HCT116 (cell line): ENCODE data around the gene ORC5. TPM values are rescaled to one million over a fixed set of nuclear protein-coding genes. Genes with fewer than 3 reads are reported as not detected.

Source experiments
- ATAC-seq: fragments of 200-7000 bp; cut with Tn5 transposase; 2 replicates; pipeline ENCODE4 v1.9.1; 2020; ENCODE audit warnings: mild to moderate bottlenecking, moderate library complexity
- BruUV-seq: library from RNA; stranded (reverse); fragments of 400-500 nt; replicated peaks from 2 replicates; lab custom pipeline; 2021; lab: Mats Ljungman, UMichigan
- CTCF ChIA-PET: fragments of 300-600 bp; sonication (Branson Sonifier 250); formaldehyde crosslinking; loops from one replicate; lab custom pipeline; 2021; ENCODE audit warnings: antibody characterized with exemption; lab: Charles Lee
- POLR2A ChIA-PET: fragments of 300-600, 350-600 bp; sonication (Branson Sonifier 250); formaldehyde crosslinking; loops from one replicate; lab custom pipeline; 2021; ENCODE audit warnings: antibody characterized with exemption; lab: Charles Lee
- RAD21 ChIA-PET, 2 experiments: fragments of 300-600 bp; sonication (Branson Sonifier 250); formaldehyde crosslinking; loops; one replicate each; lab custom pipeline; 2023; ENCODE audit warnings: low total read pairs in 2 of 2; ENCODE audit not compliant: uncharacterized antibody in 2 of 2, unreplicated experiment in 2 of 2, low non-redundant PET in 1 of 2; lab: Charles Lee
- DNase-seq: peaks from one replicate; pipeline ENCODE4 v3.0.0-alpha.2; 2010; ENCODE audit warnings: low read depth, low spot score
- H2AFZ ChIP-seq: fragments of 200-600 bp; shearing (Covaris generic), sonication (generic); 2 replicates; pipeline ENCODE4 v1.6.1; 2017; ENCODE audit warnings: low read depth, mixed run types, mixed read lengths, antibody characterized with exemption, low read length; ENCODE audit not compliant: poor library complexity, severe bottlenecking
- H3K27ac ChIP-seq: 2 replicates; pipeline ENCODE4 v1.5.1; 2012; ENCODE audit warnings: low read depth, low read length
- H3K27me3 ChIP-seq: fragments of 200-600 bp; sonication (generic); 2 replicates; pipeline ENCODE4 v1.6.1; 2016; ENCODE audit warnings: mixed run types, low read length, mixed read lengths; ENCODE audit not compliant: insufficient read depth
- H3K36me3 ChIP-seq, 2 experiments: fragments of 200-500 bp in 1 of 2; fragments of 200-600 bp in 1 of 2; sonication (Bioruptor generic) in 1 of 2; sonication (generic) in 1 of 2; 2 replicates each; pipeline versions ENCODE4 v1.5.1 to v1.6.1; 2014 to 2016; ENCODE audit warnings: low read length in 2 of 2, inconsistent platforms in 1 of 2, mixed read lengths in 1 of 2, mixed run types in 1 of 2; ENCODE audit not compliant: insufficient read depth in 2 of 2, control insufficient read depth in 1 of 2
- H3K4me1 ChIP-seq, 2 experiments: fragments of 200-600 bp in 1 of 2; sonication (generic) in 1 of 2; 2 replicates each; pipeline versions ENCODE4 v1.5.1 to v1.6.1; 2012 to 2017; ENCODE audit warnings: low read length in 2 of 2, inconsistent platforms in 1 of 2, mild to moderate bottlenecking in 1 of 2, mixed read lengths in 1 of 2, mixed run types in 1 of 2, moderate library complexity in 1 of 2; ENCODE audit not compliant: insufficient read depth in 2 of 2, control insufficient read depth in 1 of 2
- H3K4me2 ChIP-seq: fragments of 200-600 bp; sonication (generic); 2 replicates; pipeline ENCODE4 v1.6.1; 2017; ENCODE audit warnings: mixed run types, low read length, mixed read lengths
- H3K4me3 ChIP-seq, 2 experiments: fragments of 200-600 bp in 1 of 2; sonication (generic) in 1 of 2; replicated peaks in 1 of 2; 2 replicates each; pipeline ENCODE4 v1.5.1; 2011 to 2016; ENCODE audit warnings: low read length in 2 of 2, control low read depth in 1 of 2, low read depth in 1 of 2, mild to moderate bottlenecking in 1 of 2, mixed read lengths in 1 of 2, mixed run types in 1 of 2
- H3K79me2 ChIP-seq: fragments of 200-600 bp; sonication (generic); 2 replicates; pipeline ENCODE4 v1.6.1; 2017; ENCODE audit warnings: mild to moderate bottlenecking, mixed run types, low read length, moderate library complexity, mixed read lengths; ENCODE audit not compliant: insufficient read depth
- H3K9ac ChIP-seq: fragments of 200-600 bp; sonication (generic); 2 replicates; pipeline ENCODE4 v1.6.1; 2016; ENCODE audit warnings: low read length, mixed read lengths
- H3K9me2 ChIP-seq: fragments of 200-600 bp; sonication (generic), shearing (Covaris generic); 2 replicates; pipeline ENCODE4 v1.6.1; 2017; ENCODE audit warnings: mixed run types, mild to moderate bottlenecking, moderate library complexity; ENCODE audit not compliant: insufficient read depth
- H3K9me3 ChIP-seq, 2 experiments: fragments of 200-500 bp in 1 of 2; fragments of 200-600 bp in 1 of 2; sonication (Bioruptor generic) in 1 of 2; sonication (generic) in 1 of 2; 2 replicates each; pipeline ENCODE4 v1.6.1; 2014 to 2017; ENCODE audit warnings: low read length in 2 of 2, mixed read lengths in 2 of 2, inconsistent platforms in 1 of 2, low read depth in 1 of 2, mild to moderate bottlenecking in 1 of 2, mixed run types in 1 of 2, moderate library complexity in 1 of 2; ENCODE audit not compliant: control insufficient read depth in 1 of 2, insufficient read depth in 1 of 2
- H4K20me1 ChIP-seq: fragments of 200-600 bp; sonication (generic), shearing (Covaris generic); 2 replicates; pipeline ENCODE4 v1.6.1; 2017; ENCODE audit warnings: mixed run types, mild to moderate bottlenecking, moderate library complexity; ENCODE audit not compliant: insufficient read depth
- ELF1 ChIP-seq: IDR thresholded peaks from 2 replicates; pipeline ENCODE4 v1.6.1; 2012; ENCODE audit warnings: low read depth, borderline replicate concordance
- EZH2 ChIP-seq: fragments of 200-600 bp; sonication (generic); IDR thresholded peaks from 2 replicates; pipeline ENCODE4 v1.6.1; 2017; ENCODE audit warnings: antibody characterized with exemption, mixed run types
- EZH2phosphoT487 ChIP-seq: fragments of 200-600 bp; IDR thresholded peaks from 2 replicates; pipeline ENCODE4 v1.6.1; 2018; ENCODE audit warnings: antibody characterized with exemption, borderline replicate concordance
- FOSL1 ChIP-seq: IDR thresholded peaks from 2 replicates; pipeline ENCODE4 v1.6.1; 2012; ENCODE audit warnings: low read depth
- JUND ChIP-seq: IDR thresholded peaks from 2 replicates; pipeline ENCODE4 v1.6.1; 2012
- POLR2AphosphoS5 ChIP-seq: IDR thresholded peaks from 2 replicates; pipeline ENCODE4 v1.6.1; 2011; ENCODE audit warnings: mild to moderate bottlenecking, low read depth, low read length, moderate library complexity
- RAD21 ChIP-seq: IDR thresholded peaks from 2 replicates; pipeline ENCODE4 v1.6.1; 2012; ENCODE audit warnings: low read depth, mild to moderate bottlenecking
- SIN3A ChIP-seq: IDR thresholded peaks from 2 replicates; pipeline ENCODE4 v1.6.1; 2012; ENCODE audit warnings: low read depth
- SP1 ChIP-seq: IDR thresholded peaks from 2 replicates; pipeline ENCODE4 v1.6.1; 2012; ENCODE audit warnings: low read depth
- SRF ChIP-seq: IDR thresholded peaks from 2 replicates; pipeline ENCODE4 v1.6.1; 2012; ENCODE audit warnings: low read depth
- TCF7L2 ChIP-seq: IDR thresholded peaks from 2 replicates; pipeline ENCODE4 v1.7.0; 2011; ENCODE audit warnings: borderline replicate concordance, inconsistent platforms; ENCODE audit not compliant: insufficient read depth, insufficient read length; ENCODE audit errors: extremely low read depth
- YY1 ChIP-seq: IDR thresholded peaks from 2 replicates; pipeline ENCODE4 v1.6.1; 2011; ENCODE audit warnings: low read length, low read depth, moderate library complexity, mild to moderate bottlenecking; ENCODE audit not compliant: insufficient replicate concordance; ENCODE audit errors: extremely low read depth
- ZFX ChIP-seq: fragments of 450-650 bp; IDR thresholded peaks from 2 replicates; pipeline ENCODE4 v1.6.1; 2017
- ZNF274 ChIP-seq: fragments of 200-500 bp; sonication (Bioruptor generic); IDR thresholded peaks from 2 replicates; pipeline ENCODE4 v1.6.1; 2014; ENCODE audit warnings: mild to moderate bottlenecking, low read depth, low read length, inconsistent platforms
- intact Hi-C: fragments of 100-400 bp; cut with micrococcal nuclease; formaldehyde crosslinking; loops from 2 replicates; pipeline ENCODE4 v1.10.0; 2022
- total RNA-seq: library from RNA; stranded (reverse); gene quantifications from one replicate; pipeline ENCODE4 v1.2.1, GENCODE V29; 2021; ENCODE audit not compliant: unreplicated experiment
- TF ChIP-seq, protein P1 (sequence below): IDR thresholded peaks from 2 replicates; pipeline ENCODE4 v1.6.1; 2012; ENCODE audit warnings: low read depth
- TF ChIP-seq, protein P2 (sequence below): IDR thresholded peaks from 2 replicates; pipeline ENCODE4 v1.6.1; 2011; ENCODE audit warnings: mild to moderate bottlenecking, low read length, moderate library complexity; ENCODE audit not compliant: insufficient replicate concordance; ENCODE audit errors: extremely low read depth
- TF ChIP-seq, protein P3 (sequence below): IDR thresholded peaks from 2 replicates; pipeline ENCODE4 v1.6.1; 2012
- TF ChIP-seq, protein P4 (sequence below), 3 experiments: fragments of 200-600 bp in 1 of 3; sonication (generic) in 1 of 3; IDR thresholded peaks in 2 of 3; conservative IDR thresholded peaks in 1 of 3; 2 replicates each; pipeline ENCODE4 v1.5.1; 2012 to 2017; ENCODE audit warnings: low read depth in 2 of 3, low read length in 2 of 3, antibody characterized with exemption in 1 of 3, borderline replicate concordance in 1 of 3, control low read depth in 1 of 3, mild to moderate bottlenecking in 1 of 3, mixed read lengths in 1 of 3, mixed run types in 1 of 3, moderate library complexity in 1 of 3; ENCODE audit not compliant: insufficient read depth in 1 of 3
- TF ChIP-seq, protein P5 (sequence below): IDR thresholded peaks from 2 replicates; pipeline ENCODE4 v1.6.1; 2012

Gene ORC5
- total RNA-seq, 1 experiment from 2014 or later: 30.2 TPM

DNA sequence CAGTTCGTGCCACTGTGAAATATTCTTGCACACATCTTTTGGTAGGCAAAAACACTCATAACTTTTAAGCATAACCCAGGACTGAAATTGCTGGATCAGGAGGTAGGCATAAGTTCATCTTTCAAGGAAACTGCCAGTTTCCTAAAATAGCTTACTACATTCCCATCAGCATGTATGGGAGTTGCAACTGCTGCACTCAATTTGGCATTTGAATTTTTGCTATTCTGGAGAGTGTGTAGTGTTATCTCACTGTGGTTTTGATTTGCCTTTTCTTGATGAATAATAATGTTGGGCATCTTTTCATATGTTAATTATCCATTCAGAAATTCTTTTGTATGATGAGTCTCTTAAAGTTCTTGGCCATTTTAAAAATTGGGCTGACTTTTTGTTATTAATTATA lies 95.2 kb downstream of the ORC5 start:
- H3K4me3 ChIP-seq: no peak overlapping the region
- H3K27me3 ChIP-seq: 0 out of 2 replicates have a peak, but pooled peaks cover 10% of the 10 kb centered on the region
- H2AFZ ChIP-seq: no peak overlapping the region
- H3K9me2 ChIP-seq: no peaks in the 10 kb centered on the region
- ChIA-PET POLR2A (no interaction called here), CTCF (no interaction called here), RAD21 (no interaction called here)
- ATAC-seq (no peak), DNase-seq (no peak)
- no peak overlapping the region for H3K9ac ChIP-seq
- BruUV-seq: no TSS peak
- no peaks in the 10 kb centered on the region for H3K36me3 ChIP-seq
- no peak overlapping the region for H3K27ac ChIP-seq
- no peaks in the 10 kb centered on the region for H3K4me1 ChIP-seq
- no peaks in the 10 kb centered on the region for H3K9me3 ChIP-seq
- no peaks in the 10 kb centered on the region for H4K20me1 ChIP-seq
- intact Hi-C loops: no loop called here
- H3K4me2 ChIP-seq: no peak overlapping the region
- TF ChIP-seq, protein P1, sequence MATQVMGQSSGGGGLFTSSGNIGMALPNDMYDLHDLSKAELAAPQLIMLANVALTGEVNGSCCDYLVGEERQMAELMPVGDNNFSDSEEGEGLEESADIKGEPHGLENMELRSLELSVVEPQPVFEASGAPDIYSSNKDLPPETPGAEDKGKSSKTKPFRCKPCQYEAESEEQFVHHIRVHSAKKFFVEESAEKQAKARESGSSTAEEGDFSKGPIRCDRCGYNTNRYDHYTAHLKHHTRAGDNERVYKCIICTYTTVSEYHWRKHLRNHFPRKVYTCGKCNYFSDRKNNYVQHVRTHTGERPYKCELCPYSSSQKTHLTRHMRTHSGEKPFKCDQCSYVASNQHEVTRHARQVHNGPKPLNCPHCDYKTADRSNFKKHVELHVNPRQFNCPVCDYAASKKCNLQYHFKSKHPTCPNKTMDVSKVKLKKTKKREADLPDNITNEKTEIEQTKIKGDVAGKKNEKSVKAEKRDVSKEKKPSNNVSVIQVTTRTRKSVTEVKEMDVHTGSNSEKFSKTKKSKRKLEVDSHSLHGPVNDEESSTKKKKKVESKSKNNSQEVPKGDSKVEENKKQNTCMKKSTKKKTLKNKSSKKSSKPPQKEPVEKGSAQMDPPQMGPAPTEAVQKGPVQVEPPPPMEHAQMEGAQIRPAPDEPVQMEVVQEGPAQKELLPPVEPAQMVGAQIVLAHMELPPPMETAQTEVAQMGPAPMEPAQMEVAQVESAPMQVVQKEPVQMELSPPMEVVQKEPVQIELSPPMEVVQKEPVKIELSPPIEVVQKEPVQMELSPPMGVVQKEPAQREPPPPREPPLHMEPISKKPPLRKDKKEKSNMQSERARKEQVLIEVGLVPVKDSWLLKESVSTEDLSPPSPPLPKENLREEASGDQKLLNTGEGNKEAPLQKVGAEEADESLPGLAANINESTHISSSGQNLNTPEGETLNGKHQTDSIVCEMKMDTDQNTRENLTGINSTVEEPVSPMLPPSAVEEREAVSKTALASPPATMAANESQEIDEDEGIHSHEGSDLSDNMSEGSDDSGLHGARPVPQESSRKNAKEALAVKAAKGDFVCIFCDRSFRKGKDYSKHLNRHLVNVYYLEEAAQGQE: no peak
- no peak for TF ChIP-seq SIN3A
- TF ChIP-seq, protein P2, sequence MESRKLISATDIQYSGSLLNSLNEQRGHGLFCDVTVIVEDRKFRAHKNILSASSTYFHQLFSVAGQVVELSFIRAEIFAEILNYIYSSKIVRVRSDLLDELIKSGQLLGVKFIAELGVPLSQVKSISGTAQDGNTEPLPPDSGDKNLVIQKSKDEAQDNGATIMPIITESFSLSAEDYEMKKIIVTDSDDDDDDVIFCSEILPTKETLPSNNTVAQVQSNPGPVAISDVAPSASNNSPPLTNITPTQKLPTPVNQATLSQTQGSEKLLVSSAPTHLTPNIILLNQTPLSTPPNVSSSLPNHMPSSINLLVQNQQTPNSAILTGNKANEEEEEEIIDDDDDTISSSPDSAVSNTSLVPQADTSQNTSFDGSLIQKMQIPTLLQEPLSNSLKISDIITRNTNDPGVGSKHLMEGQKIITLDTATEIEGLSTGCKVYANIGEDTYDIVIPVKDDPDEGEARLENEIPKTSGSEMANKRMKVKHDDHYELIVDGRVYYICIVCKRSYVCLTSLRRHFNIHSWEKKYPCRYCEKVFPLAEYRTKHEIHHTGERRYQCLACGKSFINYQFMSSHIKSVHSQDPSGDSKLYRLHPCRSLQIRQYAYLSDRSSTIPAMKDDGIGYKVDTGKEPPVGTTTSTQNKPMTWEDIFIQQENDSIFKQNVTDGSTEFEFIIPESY: no peak
- TF ChIP-seq RAD21: no peak
- no peak for TF ChIP-seq JUND
- no peak for TF ChIP-seq ELF1
- TF ChIP-seq SRF: no peak
- no peak for TF ChIP-seq TCF7L2
- no peak for TF ChIP-seq SP1
- TF ChIP-seq FOSL1: no peak
- no peak for TF ChIP-seq ZNF274
- no peak for TF ChIP-seq EZH2phosphoT487
- no peak for TF ChIP-seq YY1
- TF ChIP-seq POLR2AphosphoS5: no peak
- TF ChIP-seq ZFX: no peak
- no peak for TF ChIP-seq EZH2
- TF ChIP-seq, protein P3, sequence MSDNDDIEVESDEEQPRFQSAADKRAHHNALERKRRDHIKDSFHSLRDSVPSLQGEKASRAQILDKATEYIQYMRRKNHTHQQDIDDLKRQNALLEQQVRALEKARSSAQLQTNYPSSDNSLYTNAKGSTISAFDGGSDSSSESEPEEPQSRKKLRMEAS: no peak
- TF ChIP-seq, protein P4, sequence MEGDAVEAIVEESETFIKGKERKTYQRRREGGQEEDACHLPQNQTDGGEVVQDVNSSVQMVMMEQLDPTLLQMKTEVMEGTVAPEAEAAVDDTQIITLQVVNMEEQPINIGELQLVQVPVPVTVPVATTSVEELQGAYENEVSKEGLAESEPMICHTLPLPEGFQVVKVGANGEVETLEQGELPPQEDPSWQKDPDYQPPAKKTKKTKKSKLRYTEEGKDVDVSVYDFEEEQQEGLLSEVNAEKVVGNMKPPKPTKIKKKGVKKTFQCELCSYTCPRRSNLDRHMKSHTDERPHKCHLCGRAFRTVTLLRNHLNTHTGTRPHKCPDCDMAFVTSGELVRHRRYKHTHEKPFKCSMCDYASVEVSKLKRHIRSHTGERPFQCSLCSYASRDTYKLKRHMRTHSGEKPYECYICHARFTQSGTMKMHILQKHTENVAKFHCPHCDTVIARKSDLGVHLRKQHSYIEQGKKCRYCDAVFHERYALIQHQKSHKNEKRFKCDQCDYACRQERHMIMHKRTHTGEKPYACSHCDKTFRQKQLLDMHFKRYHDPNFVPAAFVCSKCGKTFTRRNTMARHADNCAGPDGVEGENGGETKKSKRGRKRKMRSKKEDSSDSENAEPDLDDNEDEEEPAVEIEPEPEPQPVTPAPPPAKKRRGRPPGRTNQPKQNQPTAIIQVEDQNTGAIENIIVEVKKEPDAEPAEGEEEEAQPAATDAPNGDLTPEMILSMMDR (IDR thresholded peaks at IDR 0.05 in 2 of 3, conservative IDR thresholded peaks at IDR 0.05 in 1 of 3; ENCODE audit: borderline replicate concordance in 1 of 3, insufficient read depth in 1 of 3, low read depth in 2 of 3, low read length in 2 of 3): no peak
- TF ChIP-seq, protein P5, sequence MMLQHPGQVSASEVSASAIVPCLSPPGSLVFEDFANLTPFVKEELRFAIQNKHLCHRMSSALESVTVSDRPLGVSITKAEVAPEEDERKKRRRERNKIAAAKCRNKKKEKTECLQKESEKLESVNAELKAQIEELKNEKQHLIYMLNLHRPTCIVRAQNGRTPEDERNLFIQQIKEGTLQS: no peak
- no peaks in the 10 kb centered on the region for H3K79me2 ChIP-seq
